Fibroblast of lung (primary cell): ENCODE results near the gene SLIT3.

Experiments
- EZH2 ChIP-seq: IDR thresholded peaks from 2 replicates; pipeline ENCODE4 v1.5.1; 2012; ENCODE audit warnings: low read length, control low read depth, mild to moderate bottlenecking; ENCODE audit errors: missing control alignments
- TF ChIP-seq, protein P1 (sequence below), 2 donors: IDR thresholded peaks in 1 of 2; conservative IDR thresholded peaks in 1 of 2; 1 replicate in 1 of 2; 2 replicates in 1 of 2; pipeline ENCODE4 v1.5.1; 2011 to 2012; ENCODE audit warnings: low read length in 2 of 2, control low read depth in 1 of 2, inconsistent platforms in 1 of 2, low read depth in 1 of 2, mild to moderate bottlenecking in 1 of 2

DNA sequence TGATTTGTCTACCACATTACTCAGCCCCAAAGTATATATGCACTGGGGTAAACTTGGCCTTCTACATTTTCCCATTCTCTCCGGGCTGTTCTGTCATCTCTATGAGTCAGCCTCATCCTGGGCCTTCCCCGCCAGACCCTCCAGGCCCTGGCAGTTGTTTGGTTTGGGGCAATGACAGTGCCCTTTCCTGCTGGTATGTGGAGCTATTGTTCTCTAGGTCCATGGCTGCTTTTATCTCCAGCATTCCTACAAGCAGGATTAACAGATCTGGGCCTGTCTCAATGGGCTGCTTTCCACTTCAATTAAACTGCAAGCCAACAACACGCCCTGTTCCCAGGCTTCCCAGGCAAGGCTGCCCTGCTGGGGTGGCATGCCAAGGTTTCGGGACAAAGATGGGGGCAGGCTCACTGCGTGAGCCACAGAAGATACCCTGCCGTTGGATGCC is 136.4 kb downstream of the SLIT3 start:
- TF ChIP-seq, protein P1, sequence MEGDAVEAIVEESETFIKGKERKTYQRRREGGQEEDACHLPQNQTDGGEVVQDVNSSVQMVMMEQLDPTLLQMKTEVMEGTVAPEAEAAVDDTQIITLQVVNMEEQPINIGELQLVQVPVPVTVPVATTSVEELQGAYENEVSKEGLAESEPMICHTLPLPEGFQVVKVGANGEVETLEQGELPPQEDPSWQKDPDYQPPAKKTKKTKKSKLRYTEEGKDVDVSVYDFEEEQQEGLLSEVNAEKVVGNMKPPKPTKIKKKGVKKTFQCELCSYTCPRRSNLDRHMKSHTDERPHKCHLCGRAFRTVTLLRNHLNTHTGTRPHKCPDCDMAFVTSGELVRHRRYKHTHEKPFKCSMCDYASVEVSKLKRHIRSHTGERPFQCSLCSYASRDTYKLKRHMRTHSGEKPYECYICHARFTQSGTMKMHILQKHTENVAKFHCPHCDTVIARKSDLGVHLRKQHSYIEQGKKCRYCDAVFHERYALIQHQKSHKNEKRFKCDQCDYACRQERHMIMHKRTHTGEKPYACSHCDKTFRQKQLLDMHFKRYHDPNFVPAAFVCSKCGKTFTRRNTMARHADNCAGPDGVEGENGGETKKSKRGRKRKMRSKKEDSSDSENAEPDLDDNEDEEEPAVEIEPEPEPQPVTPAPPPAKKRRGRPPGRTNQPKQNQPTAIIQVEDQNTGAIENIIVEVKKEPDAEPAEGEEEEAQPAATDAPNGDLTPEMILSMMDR (conservative IDR thresholded peaks at IDR 0.05 in 1 of 2, IDR thresholded peaks at IDR 0.05 in 1 of 2; ENCODE audit: low read depth in 1 of 2, low read length in 2 of 2): no peak
- no peak for TF ChIP-seq EZH2
